SK-N-MC (cell line): Measurements from ENCODE around the gene SASH3.

ENCODE experiments used
- DNase-seq: peaks from one replicate; pipeline ENCODE4 v3.0.0-alpha.2; 2011; ENCODE audit warnings: low read depth, low spot score
- H3K27ac ChIP-seq: fragments of 200-600 bp; sonication (generic); 2 replicates; pipeline ENCODE4 v1.5.1; 2016; ENCODE audit warnings: mixed run types
- H3K36me3 ChIP-seq: fragments of 200-600 bp; sonication (generic); 2 replicates; pipeline ENCODE4 v1.6.1; 2017; ENCODE audit warnings: antibody characterized with exemption, low read length, mixed read lengths; ENCODE audit not compliant: insufficient read depth
- H3K4me3 ChIP-seq: fragments of 200-600 bp; sonication (generic); 2 replicates; pipeline ENCODE4 v1.5.1; 2016
- H3K9ac ChIP-seq: fragments of 200-600 bp; sonication (generic); 2 replicates; pipeline ENCODE4 v1.8.0; 2017; ENCODE audit warnings: mixed run types, mixed read lengths; ENCODE audit not compliant: insufficient read length
- H3K9me3 ChIP-seq: fragments of 200-600 bp; sonication (generic); 2 replicates; pipeline ENCODE4 v1.6.1; 2017; ENCODE audit warnings: low read depth, mild to moderate bottlenecking, antibody characterized with exemption, low read length, moderate library complexity, mixed read lengths
- EZH2 ChIP-seq: fragments of 200-600 bp; sonication (generic); IDR thresholded peaks from one replicate; pipeline ENCODE4 v1.6.1; 2017; ENCODE audit warnings: antibody characterized with exemption
- FOXP2 ChIP-seq: optimal IDR thresholded peaks from 2 replicates; pipeline ENCODE3; 2011; ENCODE audit warnings: mild to moderate bottlenecking, moderate library complexity; ENCODE audit not compliant: insufficient read depth; ENCODE audit errors: extremely low read length, control extremely low read depth
- POLR2AphosphoS5 ChIP-seq: IDR thresholded peaks from 2 replicates; pipeline ENCODE4 v1.6.1; 2012; ENCODE audit warnings: mild to moderate bottlenecking, low read depth, low read length, borderline replicate concordance

The SASH3 gene

GRCh38 chrX:129843459-129844306 is 63.9 kb downstream of the SASH3 start, which contains the start of gene ZDHHC9:
ZDHHC9 (minus strand) TSS chrX:129843886; CDS start chrX:129841945, 1,941 bp downstream.
- H3K27ac ChIP-seq, result no peak within 1 kb of the TSS
- H3K36me3 ChIP-seq, result no peaks in the 10 kb centered on the region; the same call in 1 of the 2 replicates
- H3K9me3 ChIP-seq, result no peaks in the 10 kb centered on the region
- peak; percentile 34 for DNase-seq
- TF ChIP-seq EZH2 (no peak), POLR2AphosphoS5 (no peak), FOXP2 (no peak)
- H3K9ac ChIP-seq, result peak within 1 kb of the TSS; percentile 69
- H3K4me3 ChIP-seq, result peak within 1 kb of the TSS; percentile 85
